HG03139 (cell line): ENCODE results near the gene AKR7A3.
"Not testable (repeated sequence)": the region's sequence is repeated elsewhere in the genome, so short reads cannot be mapped to it uniquely, and the experiment has no call there.

Experiments
- ATAC-seq: cut with Tn5 transposase; IDR thresholded peaks from one replicate; pipeline ENCODE4 v1.9.1; 2021; ENCODE audit not compliant: unreplicated experiment

AKR7A3 gene

DNA sequence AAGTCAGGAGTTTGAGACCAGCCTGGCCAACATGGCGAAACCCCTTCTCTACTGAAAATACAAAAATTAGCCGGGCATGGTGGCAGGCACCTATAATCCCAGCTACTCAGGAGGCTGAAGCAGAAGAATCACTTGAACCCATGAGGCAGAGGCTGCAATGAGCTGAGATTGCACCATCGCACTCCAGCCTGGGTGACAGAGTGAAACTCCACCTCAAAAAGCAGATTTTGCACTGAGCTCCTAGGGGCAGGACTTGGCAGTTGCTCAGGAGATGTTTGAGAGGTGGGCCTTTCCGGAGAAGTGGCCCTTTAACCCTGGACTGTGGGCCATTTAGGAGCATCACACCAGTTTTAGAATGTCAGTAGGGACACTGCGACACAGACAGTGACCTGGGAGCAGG, 32.3 kb downstream of the AKR7A3 start:
- ATAC-seq = not testable (repeated sequence)

DNA sequence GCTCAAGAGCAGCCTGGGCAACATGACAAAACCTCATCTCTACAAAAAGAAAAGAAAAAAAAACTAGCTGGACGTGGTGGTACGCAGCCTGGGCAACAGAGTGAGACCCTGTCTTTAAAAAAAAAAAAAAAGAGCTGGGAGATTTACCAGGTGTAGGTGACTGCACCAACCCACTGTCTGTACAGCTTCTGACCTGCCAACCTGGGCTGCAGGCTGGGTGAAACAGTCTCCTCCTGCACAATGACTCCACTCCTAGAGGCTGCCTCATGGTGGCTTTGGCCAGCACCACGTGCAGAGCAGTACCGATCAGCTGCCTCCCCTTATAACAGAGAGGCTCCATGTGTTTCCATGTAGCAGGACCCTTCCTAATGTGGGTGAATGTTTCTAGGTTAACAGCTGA, 33.3 kb downstream of the AKR7A3 start:
- no peak for ATAC-seq

- ATAC-seq = no peak
These were observed 34.2 kb downstream of the AKR7A3 start for GRCh38 chr1:19254416-19254815.

DNA sequence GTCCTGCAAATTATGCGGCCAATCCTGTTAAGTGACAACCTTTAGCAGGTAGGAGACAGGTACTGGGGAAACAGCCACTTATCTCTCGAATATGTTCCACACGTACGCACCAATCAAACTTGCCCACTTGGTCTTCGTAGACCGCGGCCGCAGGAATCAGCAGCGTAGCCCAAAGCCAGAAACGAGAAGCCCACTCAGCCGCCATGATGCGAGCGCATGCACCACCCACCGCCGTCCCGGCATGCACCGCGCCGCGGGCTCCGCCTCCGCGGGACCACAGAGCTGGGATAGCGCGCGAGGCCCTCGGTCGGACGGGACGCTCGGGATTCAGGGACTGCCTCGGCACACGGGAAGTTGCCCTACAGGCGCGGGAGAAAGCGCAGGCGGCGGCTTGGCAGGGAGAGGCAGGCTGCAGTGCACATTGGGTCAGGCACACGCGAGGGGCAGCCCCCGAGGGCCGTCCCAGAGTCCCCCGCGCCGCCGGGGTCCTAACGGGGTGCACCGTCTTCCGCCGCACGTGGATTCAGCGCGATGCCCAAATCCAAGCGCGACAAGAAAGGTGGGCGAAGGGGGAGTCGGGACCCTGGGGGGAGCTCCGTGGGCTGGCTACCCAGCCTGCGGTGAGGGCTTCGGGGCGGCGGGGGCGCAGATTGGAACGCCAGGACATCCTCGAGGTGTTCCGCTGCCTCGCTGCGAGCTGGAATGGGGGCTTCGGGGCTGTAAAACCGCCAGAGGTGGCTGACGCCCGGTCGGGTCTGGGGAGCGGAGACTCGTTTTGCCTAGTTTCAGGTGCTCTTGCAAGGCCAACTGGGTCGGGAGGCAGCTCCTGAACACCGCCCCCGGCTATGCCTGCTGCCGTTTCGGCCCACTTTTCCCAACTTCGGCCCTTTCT, 37.0 kb downstream of the AKR7A3 start, which contains the start of the genes EMC1 and MRTO4:
Gene EMC1 (minus strand): TSS at position 220 of the 892 bp plus-strand sequence. CDS start 15 bp downstream, at position 205.
Gene MRTO4 (plus strand): TSS at position 501 of the 892 bp plus-strand sequence. CDS start 31 bp downstream, at position 532.
- peak; percentile 59 for ATAC-seq

DNA sequence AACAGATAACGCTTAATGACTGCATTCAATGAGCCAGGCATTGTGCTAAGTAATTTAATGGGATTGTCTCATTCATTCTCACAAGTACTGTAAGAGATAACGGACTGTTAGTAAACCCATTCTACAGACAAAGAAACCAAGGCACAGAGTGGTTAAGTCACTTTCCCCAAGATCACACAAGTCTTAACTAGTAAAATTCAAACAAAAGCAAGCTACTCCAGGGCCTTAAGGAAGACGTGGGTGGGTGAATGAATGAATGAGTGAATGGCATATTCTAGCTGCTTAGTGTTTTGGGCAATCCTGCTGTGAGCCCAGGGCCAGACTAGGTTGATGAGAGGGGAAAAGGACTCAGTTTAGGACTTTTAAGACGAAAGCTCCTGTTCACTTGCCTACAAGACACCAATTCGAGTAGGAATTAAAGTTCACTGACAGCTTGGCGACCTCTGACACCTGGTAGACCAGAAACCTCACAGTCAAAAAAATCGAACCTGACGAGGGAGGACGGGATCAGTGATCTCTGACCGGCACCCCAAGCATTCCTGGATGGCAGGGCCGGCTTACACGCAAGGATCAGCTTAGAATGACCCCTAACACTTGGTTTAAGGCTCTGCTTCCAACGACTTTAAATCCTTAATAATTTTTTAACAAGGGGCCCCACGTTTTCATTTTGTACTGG, 37.8 kb downstream of the AKR7A3 start:
- ATAC-seq = no peak

DNA sequence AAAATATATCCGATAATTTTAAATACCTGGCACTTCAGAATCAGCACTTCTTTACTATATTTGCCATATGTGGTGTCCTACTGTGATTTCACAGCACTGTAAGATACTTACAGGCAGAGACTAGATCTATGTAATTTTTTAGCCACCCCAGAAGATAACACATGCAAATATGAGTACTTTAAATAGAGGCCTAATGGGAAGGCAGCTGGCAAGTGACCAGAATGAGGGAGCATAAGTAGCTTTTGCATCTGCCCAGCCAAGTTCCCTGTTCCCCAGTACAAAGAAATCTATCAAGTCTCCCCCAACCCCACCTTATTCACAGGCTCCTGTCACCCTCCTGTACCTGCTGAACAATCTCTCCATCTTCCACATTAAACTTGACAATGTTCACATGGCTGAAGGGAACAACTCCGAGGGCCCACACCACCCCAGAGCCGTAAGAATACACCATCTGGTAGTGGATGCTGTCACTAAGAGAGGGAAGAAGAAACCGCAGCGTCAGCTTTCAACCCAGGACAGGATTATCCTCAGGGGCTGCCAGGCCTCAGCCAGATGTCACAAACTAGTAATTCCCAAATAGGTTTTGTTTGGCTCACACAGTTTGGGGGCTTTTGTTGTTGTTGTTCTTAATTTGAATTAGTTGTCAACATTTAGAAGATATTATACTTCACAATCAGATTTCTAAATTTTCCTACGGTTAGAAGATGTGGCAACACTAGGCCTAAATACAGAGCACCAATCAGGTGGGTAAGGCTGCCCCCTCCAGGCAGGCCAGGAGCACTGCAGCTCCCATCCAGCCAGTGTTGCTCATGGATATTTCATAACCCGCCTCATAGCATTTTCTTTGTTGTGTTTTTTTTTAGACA, 47.7 kb downstream of the AKR7A3 start:
- no peak for ATAC-seq

DNA sequence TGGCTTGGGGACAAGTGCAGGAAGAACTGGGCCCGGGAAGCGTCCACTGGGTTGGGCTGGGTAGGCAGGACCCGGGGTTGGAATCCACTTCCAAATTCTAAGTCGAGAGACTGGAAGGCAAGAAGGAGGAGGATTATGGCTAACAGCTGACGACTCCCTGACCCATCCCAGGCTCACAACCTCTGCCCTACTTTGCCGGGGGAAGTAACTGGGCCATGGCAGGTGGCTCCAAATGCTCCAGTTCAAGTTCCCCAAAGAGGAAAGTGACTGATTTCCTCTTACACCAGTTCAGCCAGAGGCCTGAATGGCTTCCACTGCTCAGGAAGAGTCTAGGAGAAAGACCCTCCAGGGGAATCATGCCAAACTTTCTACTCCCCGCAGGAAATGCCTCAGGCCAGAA, 48.7 kb downstream of the AKR7A3 start:
- ATAC-seq = no peak

GRCh38 chr1:19234224-19234623, 54.3 kb downstream of the AKR7A3 start:
- ATAC-seq = no peak
